AG04449 (cell line): ENCODE measurements around the gene PCP4.

Experiments used
- CTCF ChIA-PET: fragments of 350-600 bp; formaldehyde crosslinking; extraction: SDS; loops from one replicate; lab custom pipeline; 2021; ENCODE audit warnings: antibody characterized with exemption; lab: Yijun Ruan, JAX
- POLR2A ChIA-PET: fragments of 400-600, 350-600 bp; formaldehyde crosslinking; extraction: SDS; loops from one replicate; lab custom pipeline; 2020; ENCODE audit warnings: antibody characterized with exemption, inconsistent platforms; lab: Yijun Ruan, JAX
- DNase-seq: peaks from one replicate; pipeline ENCODE4 v3.0.0-alpha.2; 2010; ENCODE audit warnings: low read depth, low spot score
- H3K4me3 ChIP-seq: 2 replicates; pipeline ENCODE4 v1.5.1; 2011; ENCODE audit warnings: low read depth, mild to moderate bottlenecking, control low read depth, low read length
- TF ChIP-seq, protein P1 (sequence below): IDR thresholded peaks from one replicate; pipeline ENCODE4 v1.5.1; 2011; ENCODE audit warnings: mild to moderate bottlenecking, moderate library complexity, low read length, control low read depth, inconsistent platforms; ENCODE audit not compliant: insufficient read depth; ENCODE audit errors: missing control alignments

Gene PCP4

DNA sequence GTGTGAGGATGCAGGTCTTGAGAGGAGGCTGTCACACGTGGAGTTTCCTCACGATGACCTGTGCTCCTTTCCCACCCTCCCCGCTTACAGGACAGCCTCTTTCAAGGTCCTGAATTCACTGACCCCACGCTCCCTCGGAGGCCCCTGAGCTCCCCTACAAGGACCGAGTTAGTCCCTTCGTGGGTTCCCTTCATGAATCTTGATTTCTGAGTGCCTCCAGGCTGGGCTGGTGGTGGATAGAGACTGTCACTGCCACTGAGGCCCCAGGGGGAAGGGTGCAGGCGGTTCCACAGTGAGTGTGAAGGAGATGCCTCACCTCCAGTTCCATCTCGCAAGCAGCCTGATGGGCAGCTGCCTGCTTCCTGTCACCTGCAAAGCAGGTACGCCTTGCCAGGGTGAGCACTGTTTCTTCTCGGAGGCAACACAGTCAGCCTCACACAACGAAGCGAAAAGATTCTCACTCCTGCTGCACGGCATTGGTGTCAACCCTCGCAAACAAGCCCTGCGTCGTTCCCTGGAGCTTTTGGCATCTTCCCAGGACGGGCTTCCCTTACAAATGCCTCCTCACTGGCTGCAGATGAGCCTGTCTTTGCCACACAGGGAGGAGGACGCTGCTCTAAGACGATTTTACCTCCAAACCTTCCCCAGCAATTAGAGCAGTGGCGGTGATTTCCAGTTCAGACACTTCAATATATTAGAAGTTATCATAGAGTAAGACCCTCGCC lies 26.7 kb upstream of the PCP4 start:
- ChIA-PET POLR2A (no interaction called here), CTCF (no interaction called here)
- H3K4me3 ChIP-seq = no peak overlapping the region
- TF ChIP-seq, protein P1, sequence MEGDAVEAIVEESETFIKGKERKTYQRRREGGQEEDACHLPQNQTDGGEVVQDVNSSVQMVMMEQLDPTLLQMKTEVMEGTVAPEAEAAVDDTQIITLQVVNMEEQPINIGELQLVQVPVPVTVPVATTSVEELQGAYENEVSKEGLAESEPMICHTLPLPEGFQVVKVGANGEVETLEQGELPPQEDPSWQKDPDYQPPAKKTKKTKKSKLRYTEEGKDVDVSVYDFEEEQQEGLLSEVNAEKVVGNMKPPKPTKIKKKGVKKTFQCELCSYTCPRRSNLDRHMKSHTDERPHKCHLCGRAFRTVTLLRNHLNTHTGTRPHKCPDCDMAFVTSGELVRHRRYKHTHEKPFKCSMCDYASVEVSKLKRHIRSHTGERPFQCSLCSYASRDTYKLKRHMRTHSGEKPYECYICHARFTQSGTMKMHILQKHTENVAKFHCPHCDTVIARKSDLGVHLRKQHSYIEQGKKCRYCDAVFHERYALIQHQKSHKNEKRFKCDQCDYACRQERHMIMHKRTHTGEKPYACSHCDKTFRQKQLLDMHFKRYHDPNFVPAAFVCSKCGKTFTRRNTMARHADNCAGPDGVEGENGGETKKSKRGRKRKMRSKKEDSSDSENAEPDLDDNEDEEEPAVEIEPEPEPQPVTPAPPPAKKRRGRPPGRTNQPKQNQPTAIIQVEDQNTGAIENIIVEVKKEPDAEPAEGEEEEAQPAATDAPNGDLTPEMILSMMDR = no peak
- DNase-seq = no peak

DNA sequence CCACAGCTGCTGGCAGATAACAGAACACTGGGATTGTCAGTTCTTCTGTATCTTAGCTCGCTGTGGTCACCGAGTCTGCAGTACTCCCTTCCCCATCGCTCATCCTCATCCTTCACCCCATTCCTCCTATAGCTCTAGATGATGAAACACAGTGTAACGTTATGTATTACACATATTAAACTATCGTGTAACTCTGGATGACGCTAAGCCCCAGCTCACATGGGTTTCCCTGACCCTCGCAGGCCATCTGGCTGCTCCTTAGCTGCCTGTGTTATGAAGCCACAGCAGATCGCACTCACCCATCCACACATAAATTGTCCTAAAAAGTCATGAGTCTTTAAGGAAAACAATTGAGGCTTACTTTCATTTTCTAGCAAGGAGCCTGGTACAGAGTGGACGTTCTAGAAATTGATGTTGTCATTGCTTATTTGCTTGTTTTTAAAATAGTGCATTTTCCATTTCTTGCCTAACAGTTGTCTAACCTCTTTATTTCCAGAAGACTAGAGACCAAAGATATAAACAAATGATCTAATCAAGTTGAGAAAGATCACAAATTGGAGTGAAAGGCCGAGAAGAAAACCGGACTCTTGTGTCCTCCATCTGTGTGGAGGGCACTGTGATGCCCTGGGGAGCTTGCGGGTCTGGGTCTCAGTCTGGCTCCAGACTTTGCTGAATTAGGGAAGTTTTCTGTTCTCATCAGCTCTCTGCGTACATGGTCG lies 24.3 kb upstream of the PCP4 start:
- CTCF ChIA-PET = no interaction called here

DNA sequence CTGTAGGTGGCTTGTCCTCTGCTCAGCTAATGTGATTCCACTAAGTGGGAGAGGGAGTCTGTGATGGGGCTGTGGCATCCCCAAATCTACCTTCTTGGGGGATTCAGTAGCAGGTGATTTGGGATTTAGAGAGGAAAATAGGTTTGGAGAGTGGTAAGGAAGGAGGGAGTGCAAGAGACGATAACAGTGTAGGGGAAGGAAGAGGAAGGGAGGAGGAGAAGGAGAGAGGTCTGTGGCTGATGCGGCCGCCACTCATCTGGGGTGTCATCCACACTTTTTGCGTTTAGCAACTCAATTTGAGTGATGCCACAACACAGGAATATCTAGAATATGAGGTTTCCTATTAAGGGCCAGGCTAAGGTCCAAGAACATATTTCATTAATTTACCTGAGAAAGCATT lies 23.8 kb upstream of the PCP4 start:
- ChIA-PET CTCF (no interaction called here), POLR2A (no interaction called here)
- no peak for DNase-seq
- no peak overlapping the region for H3K4me3 ChIP-seq
- TF ChIP-seq, protein P1 = no peak

More for the DNA sequence above, 24.3 kb upstream of the PCP4 start:
- TF ChIP-seq, protein P1 = no peak
- no peak for DNase-seq
- POLR2A ChIA-PET = no interaction called here
- H3K4me3 ChIP-seq = no peak overlapping the region

DNA sequence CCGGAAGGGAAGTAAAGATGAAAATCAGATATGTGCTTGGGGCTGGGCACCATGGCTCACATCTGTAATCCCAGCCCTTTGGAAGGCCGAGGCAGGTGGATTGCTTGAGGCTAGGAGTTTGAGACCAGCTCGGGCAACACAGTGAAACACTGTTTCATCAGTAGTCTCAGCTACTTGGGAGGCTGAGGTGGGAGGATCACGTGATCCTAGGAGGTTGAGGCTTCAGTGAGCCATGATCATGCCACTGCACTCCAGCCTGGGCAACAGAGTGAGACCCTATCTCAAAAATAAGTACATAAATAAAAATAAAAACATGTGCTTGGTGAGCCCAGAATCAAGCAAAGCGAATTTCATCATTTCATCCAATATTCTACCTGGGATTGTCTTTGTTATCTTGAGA lies 23.3 kb upstream of the PCP4 start:
- DNase-seq = no peak
- no peak overlapping the region for H3K4me3 ChIP-seq
- POLR2A ChIA-PET = no interaction called here
- CTCF ChIA-PET = no interaction called here
- TF ChIP-seq, protein P1 = no peak

DNA sequence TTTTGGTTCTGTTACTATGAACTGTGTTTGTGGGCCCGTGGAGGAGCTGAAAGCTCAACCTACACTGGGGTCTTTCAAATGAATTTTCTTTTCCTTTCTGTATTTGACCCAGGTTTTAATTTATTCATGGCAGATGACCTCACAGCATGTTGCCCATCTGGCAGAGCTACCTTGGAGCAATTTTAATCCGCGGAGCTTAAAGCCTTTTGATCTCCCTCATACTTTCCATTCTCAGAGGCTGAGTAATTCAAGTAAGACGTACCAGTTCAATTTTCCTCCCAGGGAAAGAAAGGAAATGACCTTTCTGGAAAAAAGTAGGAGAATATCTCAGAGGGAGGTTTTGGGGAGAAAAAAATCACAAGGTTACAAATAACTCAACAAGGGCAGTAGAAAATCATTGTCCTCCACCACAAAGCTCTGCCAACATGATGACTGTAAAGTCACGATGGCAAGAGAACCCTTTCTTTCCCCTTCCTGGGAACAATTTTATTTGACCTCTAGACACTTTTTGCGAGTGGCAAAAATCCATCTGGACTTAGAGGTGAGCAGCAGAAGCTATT lies 21.6 kb upstream of the PCP4 start:
- no peak overlapping the region for H3K4me3 ChIP-seq
- no peak for DNase-seq
- ChIA-PET CTCF (no interaction called here), POLR2A (no interaction called here)
- TF ChIP-seq, protein P1 = no peak

DNA sequence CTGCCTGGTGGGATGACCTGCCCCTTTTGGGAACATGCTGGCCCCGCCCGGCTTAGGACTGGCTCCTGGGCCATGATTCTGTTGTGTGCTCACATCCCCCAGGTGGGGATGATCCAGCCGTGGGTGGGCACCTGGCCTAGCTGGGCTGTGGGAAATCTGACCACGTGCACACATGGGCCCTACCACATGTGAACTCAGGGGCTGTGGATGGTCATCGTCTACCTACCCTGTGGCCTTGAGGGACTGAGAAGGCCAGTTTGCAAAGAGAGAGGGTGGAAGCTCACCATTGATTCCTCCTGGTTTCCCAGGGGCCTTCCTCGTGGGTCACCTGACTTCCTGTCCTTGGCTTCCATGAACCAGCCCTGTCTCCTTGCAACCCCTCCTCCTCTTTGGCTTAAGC lies 19.4 kb upstream of the PCP4 start:
- ChIA-PET POLR2A (no interaction called here), CTCF (no interaction called here)
- no peak overlapping the region for H3K4me3 ChIP-seq
- no peak for DNase-seq
- TF ChIP-seq, protein P1 = no peak
